A673 (cell line): ENCODE results near the gene EPHB3.

Experiments used
- CTCF ChIP-seq: fragments of 300-800, 200-600 bp; sonication (generic); conservative IDR thresholded peaks from 2 replicates; pipeline ENCODE4 v1.5.1; 2017; ENCODE audit warnings: low read depth, mild to moderate bottlenecking, antibody characterized with exemption, low read length, moderate library complexity, mixed read lengths
- EZH2 ChIP-seq: fragments of 200-600 bp; sonication (generic); IDR thresholded peaks from 2 replicates; pipeline ENCODE4 v1.6.1; 2017; ENCODE audit warnings: borderline replicate concordance, low read depth, mild to moderate bottlenecking, mixed read lengths, antibody characterized with exemption, low read length; ENCODE audit not compliant: poor library complexity, severe bottlenecking

GRCh38 chr3:184591789-184592188 is 30.2 kb downstream of the EPHB3 start:
- TF ChIP-seq CTCF, result no peak
- TF ChIP-seq EZH2, result no peak
